GM19238 (cell line): ENCODE data around the gene CES2.
A peak's percentile ranks its signal among the peaks of the same experiment; 100 is the strongest.
"Not testable (repeated sequence)": the region's sequence is repeated elsewhere in the genome, so short reads cannot be mapped to it uniquely, and the experiment has no call there.

Experiments
- DNase-seq: peaks from one replicate; pipeline ENCODE4 v3.0.0; 2011; ENCODE audit warnings: low spot score; ENCODE audit not compliant: insufficient read length

CES2 gene

GRCh38 chr16:66934138-66934838 is 1.0 kb upstream of the CES2 start, which contains the start of gene CIAO2B:
TSS of gene CIAO2B (minus strand) at chr16:66934402. CDS start at chr16:66934364, 38 bp downstream.
- DNase-seq, result peak; percentile 95

- DNase-seq, result not testable (repeated sequence)
Observed at GRCh38 chr16:66934839-66935313, 440 bp upstream of the CES2 start.

GRCh38 chr16:66936462-66936861 is 1.1 kb downstream of the CES2 start:
- no peak for DNase-seq

- no peak for DNase-seq
Observed at GRCh38 chr16:66936889-66937554, 1.7 kb downstream of the CES2 start.

GRCh38 chr16:66937725-66938337 is 2.5 kb downstream of the CES2 start:
- no peak for DNase-seq

GRCh38 chr16:66939366-66939765 is 4.0 kb downstream of the CES2 start:
- DNase-seq, result no peak

- DNase-seq, result no peak
Observed at GRCh38 chr16:66940236-66940635, 4.9 kb downstream of the CES2 start.

GRCh38 chr16:66942981-66943380 is 7.7 kb downstream of the CES2 start:
- DNase-seq, result no peak

GRCh38 chr16:66943426-66944053 is 8.2 kb downstream of the CES2 start:
- DNase-seq, result no peak

GRCh38 chr16:66944054-66944441 is 8.7 kb downstream of the CES2 start:
- no peak for DNase-seq

GRCh38 chr16:66944971-66945370 is 9.7 kb downstream of the CES2 start:
- DNase-seq, result not testable (repeated sequence)

- no peak for DNase-seq
Observed at GRCh38 chr16:66945939-66946338, 10.6 kb downstream of the CES2 start.

GRCh38 chr16:66946541-66946940 is 11.2 kb downstream of the CES2 start:
- no peak for DNase-seq

- no peak for DNase-seq
Observed at GRCh38 chr16:66946974-66947301, 11.6 kb downstream of the CES2 start.

GRCh38 chr16:66947302-66948065 is 12.2 kb downstream of the CES2 start:
- DNase-seq, result peak; percentile 73

- no peak for DNase-seq
Observed at GRCh38 chr16:66948134-66948836, 13.0 kb downstream of the CES2 start.

- DNase-seq, result no peak
Observed at GRCh38 chr16:66948837-66949225, 13.5 kb downstream of the CES2 start.

- no peak for DNase-seq
Observed at GRCh38 chr16:66949472-66949871, 14.2 kb downstream of the CES2 start.

GRCh38 chr16:66950437-66950836 is 15.1 kb downstream of the CES2 start:
- no peak for DNase-seq

- DNase-seq, result no peak
Observed at GRCh38 chr16:66950971-66951790, 15.9 kb downstream of the CES2 start.
